Muscle layer of duodenum (tissue), 2 donors: ENCODE data around the gene POLR3H.

Source experiments
- H3K27ac ChIP-seq: one replicate; pipeline ENCODE4 v1.7.0; 2013; ENCODE audit warnings: mild to moderate bottlenecking, low read length
- H3K27me3 ChIP-seq: one replicate; pipeline ENCODE4 v1.7.0; 2013; ENCODE audit warnings: low read depth, mild to moderate bottlenecking, control low read depth, low read length
- H3K36me3 ChIP-seq, 2 donors: one replicate each; pipeline ENCODE4 v1.7.0; 2013; ENCODE audit warnings: low read length in 2 of 2, control low read depth in 1 of 2, mild to moderate bottlenecking in 1 of 2; ENCODE audit not compliant: insufficient read depth in 2 of 2, control insufficient read depth in 1 of 2
- H3K4me1 ChIP-seq, 2 donors: one replicate each; pipeline ENCODE4 v1.7.0; 2013; ENCODE audit warnings: low read length in 2 of 2, mild to moderate bottlenecking in 2 of 2, control low read depth in 1 of 2, moderate library complexity in 1 of 2; ENCODE audit not compliant: insufficient read depth in 2 of 2, control insufficient read depth in 1 of 2
- H3K4me3 ChIP-seq, 2 donors: one replicate each; pipeline ENCODE4 v1.7.0; 2013; ENCODE audit warnings: low read length in 2 of 2, low read depth in 1 of 2, mild to moderate bottlenecking in 1 of 2
- H3K9me3 ChIP-seq, 2 donors: one replicate each; pipeline ENCODE4 v1.7.0; 2013; ENCODE audit warnings: low read length in 2 of 2, control low read depth in 1 of 2, mild to moderate bottlenecking in 1 of 2; ENCODE audit not compliant: control insufficient read depth in 1 of 2
- donor health status: healthy.

POLR3H gene

DNA sequence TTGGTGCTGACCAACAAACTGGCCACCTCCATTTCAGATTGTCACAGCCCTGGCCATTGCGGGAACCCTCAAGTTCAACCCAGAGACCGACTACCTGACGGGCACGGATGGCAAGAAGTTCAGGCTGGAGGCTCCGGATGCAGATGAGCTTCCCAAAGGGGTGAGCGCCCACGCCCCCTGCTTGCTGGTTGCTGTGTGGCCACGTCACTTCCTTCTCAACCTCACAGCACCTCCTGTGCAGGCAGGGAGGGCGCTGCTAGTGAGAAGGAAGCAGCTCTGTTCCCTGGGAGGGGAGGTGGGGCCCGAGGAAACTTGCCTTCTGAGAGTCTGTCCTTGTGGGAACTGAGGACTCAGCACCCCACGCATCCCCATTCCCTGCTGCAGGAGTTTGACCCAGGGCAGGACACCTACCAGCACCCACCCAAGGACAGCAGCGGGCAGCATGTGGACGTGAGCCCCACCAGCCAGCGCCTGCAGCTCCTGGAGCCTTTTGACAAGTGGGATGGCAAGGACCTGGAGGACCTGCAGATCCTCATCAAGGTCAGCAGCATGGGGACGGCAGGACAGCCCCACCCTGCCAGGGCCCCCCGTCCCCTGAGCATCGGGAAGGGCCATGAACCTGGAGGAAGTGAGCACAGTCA is 19.3 kb downstream of the POLR3H start:
- peak overlapping the region; percentile 61 for H3K27ac ChIP-seq
- no peaks in the 10 kb centered on the region for H3K27me3 ChIP-seq
- peaks cover 56 to 67% of the 10 kb centered on the region in 2 donors for H3K36me3 ChIP-seq
- H3K4me3 ChIP-seq: peak overlapping the region in 1 of 2 donors; percentile 2
- H3K4me1 ChIP-seq: peaks cover 14 to 46% of the 10 kb centered on the region in 2 donors
- no peaks in the 10 kb centered on the region for H3K9me3 ChIP-seq

DNA sequence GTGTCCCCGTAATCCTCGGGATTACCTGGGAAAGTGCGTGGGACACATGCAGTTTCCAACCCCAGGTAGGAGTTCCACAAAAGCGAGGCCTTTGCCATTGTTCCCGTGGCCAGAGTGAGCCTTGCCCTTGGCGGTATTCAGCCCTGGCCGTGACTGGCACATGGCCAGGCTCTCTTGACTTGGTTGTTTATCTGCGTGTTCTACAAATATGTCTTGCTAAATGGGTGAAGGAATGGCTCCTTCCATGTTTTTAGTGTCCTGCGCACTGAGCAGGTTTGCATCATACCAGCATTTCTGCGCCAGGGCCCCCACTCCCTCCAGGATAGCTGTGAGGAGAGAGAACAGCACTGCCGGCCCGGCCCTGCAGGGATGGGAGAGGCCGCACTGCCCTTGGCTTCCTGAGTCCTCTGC is 20.0 kb downstream of the POLR3H start:
- no peak overlapping the region for H3K4me3 ChIP-seq

DNA sequence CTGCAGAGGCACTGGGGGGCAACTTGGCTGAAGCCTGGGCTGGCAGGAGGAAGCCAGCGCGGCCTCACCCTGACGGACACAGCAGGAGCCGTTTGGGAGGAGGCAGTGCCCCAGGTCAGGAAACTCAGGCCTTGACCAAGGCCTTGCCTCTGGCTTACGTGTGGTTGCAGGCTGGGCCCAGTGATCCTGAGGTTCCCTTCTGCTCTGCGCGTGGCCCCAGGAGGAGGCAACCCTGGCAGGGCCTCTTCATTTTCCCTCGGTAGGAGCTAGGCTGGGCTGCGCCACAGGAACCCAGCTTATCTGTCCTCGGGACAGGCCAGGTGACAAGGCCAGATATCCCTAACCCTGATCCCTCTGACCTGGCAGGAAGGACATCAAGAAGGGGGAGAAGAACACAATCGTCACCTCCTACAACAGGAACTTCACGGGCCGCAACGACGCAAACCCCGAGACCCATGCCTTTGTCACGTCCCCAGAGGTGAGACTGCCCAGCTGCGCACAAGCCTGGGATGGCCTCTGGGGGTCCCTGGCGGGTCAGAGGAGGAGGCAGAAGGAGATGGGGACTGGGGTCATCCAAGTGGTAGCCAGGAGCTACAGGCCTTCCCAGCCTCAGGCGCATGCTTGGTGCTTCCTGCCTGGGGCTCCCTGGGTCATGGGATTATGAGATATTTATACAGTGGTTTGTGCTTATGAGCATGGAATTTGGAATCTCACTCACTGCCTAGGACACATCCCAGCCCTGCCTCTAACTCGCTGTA is 20.6 kb downstream of the POLR3H start:
- Histone ChIP-seq H3K27ac (peak overlapping the region; percentile 61), H3K4me3 (no peak overlapping the region), H3K36me3 (peaks cover 54 to 68% of the 10 kb centered on the region in 2 donors)

More for the DNA sequence above, 20.0 kb downstream of the POLR3H start:
- H3K27ac ChIP-seq: peak overlapping the region; percentile 61
- no peaks in the 10 kb centered on the region for H3K27me3 ChIP-seq
- H3K4me1 ChIP-seq: peaks cover 14 to 46% of the 10 kb centered on the region in 2 donors
- H3K9me3 ChIP-seq: no peaks in the 10 kb centered on the region
- peaks cover 55 to 68% of the 10 kb centered on the region in 2 donors for H3K36me3 ChIP-seq

DNA sequence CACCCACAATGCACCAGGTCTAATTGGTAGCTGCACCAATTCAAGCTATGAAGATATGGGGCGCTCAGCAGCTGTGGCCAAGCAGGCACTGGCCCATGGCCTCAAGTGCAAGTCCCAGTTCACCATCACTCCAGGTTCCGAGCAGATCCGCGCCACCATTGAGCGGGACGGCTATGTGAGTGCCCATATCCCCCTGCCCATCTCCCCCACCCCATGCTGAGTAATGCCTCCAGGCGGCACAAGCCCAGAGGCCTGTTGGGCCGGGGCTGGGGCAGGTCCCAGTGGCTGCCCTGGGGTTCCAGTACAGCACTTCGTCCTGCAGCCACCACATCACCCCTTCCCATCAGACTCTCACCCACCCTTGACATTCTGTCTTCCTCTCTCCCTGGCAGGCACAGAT is 21.5 kb downstream of the POLR3H start:
- H3K36me3 ChIP-seq: peaks cover 51 to 66% of the 10 kb centered on the region in 2 donors

More for the DNA sequence above, 20.6 kb downstream of the POLR3H start:
- Histone ChIP-seq H3K4me1 (peaks cover 14 to 46% of the 10 kb centered on the region in 2 donors), H3K27me3 (no peaks in the 10 kb centered on the region), H3K9me3 (no peaks in the 10 kb centered on the region)

DNA sequence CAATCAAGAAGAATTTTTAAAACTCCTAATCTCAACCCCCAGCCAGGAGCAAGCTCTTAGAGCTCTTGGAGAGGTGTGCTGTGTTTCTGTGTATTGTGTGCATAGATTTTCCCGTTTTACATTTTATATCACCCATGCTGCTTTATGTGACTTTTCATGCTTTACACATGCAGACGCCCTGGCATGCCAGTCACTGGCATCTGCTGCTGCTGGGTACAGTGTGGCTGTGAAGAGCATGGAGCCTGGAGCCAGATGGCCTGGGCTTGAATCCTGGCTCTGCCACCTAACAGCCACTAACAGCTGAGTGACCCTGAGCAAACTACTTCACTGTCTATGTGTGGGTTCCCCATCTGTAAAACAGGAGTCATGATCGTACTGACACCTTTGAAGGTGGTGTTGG is 23.1 kb downstream of the POLR3H start:
- Histone ChIP-seq H3K27ac (no peak overlapping the region), H3K4me3 (no peak overlapping the region), H3K4me1 (peaks cover 14 to 46% of the 10 kb centered on the region in 2 donors), H3K36me3 (peaks cover 43 to 64% of the 10 kb centered on the region in 2 donors), H3K27me3 (no peaks in the 10 kb centered on the region), H3K9me3 (no peaks in the 10 kb centered on the region)

More for the DNA sequence above, 21.5 kb downstream of the POLR3H start:
- H3K9me3 ChIP-seq: no peaks in the 10 kb centered on the region
- no peak overlapping the region for H3K4me3 ChIP-seq
- no peaks in the 10 kb centered on the region for H3K27me3 ChIP-seq
- H3K27ac ChIP-seq: peak overlapping the region; percentile 61
- peaks cover 14 to 50% of the 10 kb centered on the region in 2 donors for H3K4me1 ChIP-seq

DNA sequence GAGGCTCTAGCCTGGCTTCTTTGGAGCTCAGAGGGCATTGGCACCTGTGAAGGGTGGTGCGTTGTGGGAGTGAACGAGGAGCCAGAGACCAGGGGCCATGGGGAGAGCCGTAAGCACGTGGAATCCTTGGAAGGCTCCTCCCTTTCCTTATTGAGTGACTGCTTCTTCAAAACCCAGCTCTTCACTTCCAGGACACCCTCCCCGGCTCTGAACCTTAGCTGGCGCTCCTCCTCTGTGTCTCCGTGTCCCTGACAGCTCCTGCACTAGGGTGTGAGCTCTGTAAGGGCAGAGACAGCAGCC is 26.3 kb downstream of the POLR3H start:
- Histone ChIP-seq H3K9me3 (no peaks in the 10 kb centered on the region), H3K4me3 (no peak overlapping the region), H3K36me3 (peaks cover 46 to 66% of the 10 kb centered on the region in 2 donors), H3K4me1 (peaks cover 0 to 21% of the 10 kb centered on the region in 2 donors), H3K27me3 (no peaks in the 10 kb centered on the region), H3K27ac (no peak overlapping the region)

- Histone ChIP-seq H3K27me3 (no peaks in the 10 kb centered on the region), H3K27ac (no peak overlapping the region), H3K36me3 (peaks cover 50 to 62% of the 10 kb centered on the region in 2 donors), H3K9me3 (no peaks in the 10 kb centered on the region), H3K4me3 (no peak overlapping the region), H3K4me1 (peaks cover 0 to 24% of the 10 kb centered on the region in 2 donors)
These were observed 26.9 kb downstream of the POLR3H start for GRCh38 chr22:41517172-41518047.

DNA sequence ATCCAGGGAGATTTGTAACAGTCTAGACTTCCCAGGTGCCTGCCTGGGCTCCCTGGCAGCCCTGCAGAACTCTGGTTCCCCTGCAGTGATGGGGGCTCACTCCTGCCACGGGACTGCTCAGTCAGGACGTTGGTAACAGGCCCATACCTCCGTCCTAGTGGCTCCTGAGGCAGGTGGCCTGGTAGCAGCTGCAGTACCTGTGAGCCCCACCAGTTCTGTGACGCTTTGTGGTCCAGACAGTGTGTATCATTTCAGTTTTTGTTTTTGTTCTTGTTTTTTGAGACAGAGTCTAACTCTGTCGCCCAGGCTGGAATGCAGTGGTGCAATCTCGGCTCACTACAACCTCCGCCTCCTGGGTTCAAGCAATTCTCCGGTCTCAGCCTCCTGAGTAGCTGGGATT is 27.8 kb downstream of the POLR3H start:
- H3K9me3 ChIP-seq: no peaks in the 10 kb centered on the region
- no peak overlapping the region for H3K27ac ChIP-seq

GRCh38 chr22:41513391-41513790 is 30.9 kb downstream of the POLR3H start:
- no peaks in the 10 kb centered on the region for H3K27me3 ChIP-seq
- peaks cover 46 to 63% of the 10 kb centered on the region in 2 donors for H3K36me3 ChIP-seq
- no peak overlapping the region for H3K4me3 ChIP-seq
- peaks cover 4 to 37% of the 10 kb centered on the region in 2 donors for H3K4me1 ChIP-seq
- H3K27ac ChIP-seq: no peak overlapping the region
- H3K9me3 ChIP-seq: no peaks in the 10 kb centered on the region

More for the DNA sequence above, 27.8 kb downstream of the POLR3H start:
- Histone ChIP-seq H3K36me3 (peaks cover 53 to 62% of the 10 kb centered on the region in 2 donors), H3K27me3 (no peaks in the 10 kb centered on the region), H3K4me3 (no peak overlapping the region), H3K4me1 (peaks cover 4 to 34% of the 10 kb centered on the region in 2 donors)

GRCh38 chr22:41512421-41513194 is 31.7 kb downstream of the POLR3H start:
- Histone ChIP-seq H3K36me3 (peaks cover 42 to 63% of the 10 kb centered on the region in 2 donors), H3K9me3 (no peaks in the 10 kb centered on the region), H3K27ac (no peak overlapping the region), H3K4me3 (no peak overlapping the region), H3K27me3 (no peaks in the 10 kb centered on the region), H3K4me1 (peaks cover 4 to 31% of the 10 kb centered on the region in 2 donors)
